GM13977 (cell line): Measurements from ENCODE around the gene POTEF.
"Not testable (repeated sequence)": the region's sequence is repeated elsewhere in the genome, so short reads cannot be mapped to it uniquely, and the experiment has no call there.

ENCODE experiments used
- DNase-seq: peaks from one replicate; pipeline ENCODE4 v3.0.0; 2012; ENCODE audit warnings: low spot score
- in situ Hi-C: fragments of 300-500 bp; cut with MboI; formaldehyde crosslinking; loops from one replicate; pipeline ENCODE4 v1.12.0; 2022; ENCODE audit warnings: low sequenced_read_pairs, low pct_unique_long_range_greater_than_20kb, mixed read lengths, inconsistent platforms; ENCODE audit not compliant: unreplicated experiment
- TF ChIP-seq, protein P1 (sequence below): IDR thresholded peaks from 2 replicates; pipeline ENCODE4 v1.5.1; 2012; ENCODE audit warnings: mild to moderate bottlenecking, control low read depth; ENCODE audit not compliant: insufficient read depth; ENCODE audit errors: extremely low read depth, missing control alignments

POTEF gene

DNA sequence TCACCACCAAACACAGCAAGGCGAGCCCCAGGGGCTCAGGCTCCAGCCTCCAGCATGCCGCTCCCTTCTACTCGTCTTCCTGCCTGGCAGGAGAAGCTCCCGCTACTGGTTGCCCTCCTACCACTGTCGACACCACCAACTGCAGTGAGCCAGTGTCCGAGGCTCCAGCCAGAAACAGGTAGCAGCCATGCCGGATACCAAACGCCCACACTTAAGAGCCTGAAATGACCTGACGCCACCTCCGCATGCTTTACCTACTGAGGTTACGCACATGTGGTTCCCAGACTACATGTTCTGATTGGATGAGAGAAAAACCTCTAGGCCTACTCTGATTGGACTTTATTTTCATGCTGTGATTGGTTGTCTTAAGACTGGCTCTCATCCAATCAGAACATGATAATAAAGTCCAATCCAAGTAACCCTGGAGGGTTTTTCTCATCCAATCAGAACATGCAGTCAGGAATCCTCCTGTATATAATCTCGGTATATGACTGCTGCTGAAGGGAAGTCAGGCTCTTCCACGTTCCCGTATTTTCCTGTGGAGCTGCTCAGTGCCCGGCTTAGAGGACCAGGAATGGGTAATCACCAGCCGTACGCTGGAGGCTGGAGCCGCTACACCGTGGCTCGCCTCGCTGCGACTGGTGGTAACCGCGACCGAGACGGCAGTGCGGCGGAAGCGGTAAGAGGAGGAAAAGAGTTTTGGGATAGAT, at the start of gene POTEF:
Gene POTEF (minus strand): TSS at position 103 of the 710 bp plus-strand sequence. CDS start 8,707 bp downstream, outside the sequence.
- in situ Hi-C loops, DNase-seq: not testable (repeated sequence)

DNA sequence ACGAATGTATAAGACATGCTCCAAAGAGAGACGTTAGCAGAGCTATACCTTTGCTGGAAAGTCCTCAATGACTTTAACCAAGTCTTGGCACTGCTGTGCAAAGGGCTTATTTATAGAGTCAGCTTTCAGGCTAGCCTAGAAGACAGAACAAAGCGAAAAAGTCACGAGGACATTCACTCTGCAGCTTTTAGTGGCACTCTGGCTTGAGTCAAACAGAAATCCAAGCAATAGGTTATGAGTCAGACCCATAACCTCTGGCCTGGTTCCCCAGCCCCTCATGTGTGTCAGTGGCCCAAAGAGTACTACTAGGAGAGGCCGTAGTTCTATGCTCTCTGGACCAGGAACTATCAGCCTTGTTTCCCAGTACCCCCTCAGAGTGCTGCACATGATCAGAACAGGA, 45.8 kb upstream of the POTEF start:
- DNase-seq, result not testable (repeated sequence)
- in situ Hi-C loops, result loop anchor here (25.0 kb wide), 1 partner anchor 137 kb away; no protein-coding TSS in a partner anchor

DNA sequence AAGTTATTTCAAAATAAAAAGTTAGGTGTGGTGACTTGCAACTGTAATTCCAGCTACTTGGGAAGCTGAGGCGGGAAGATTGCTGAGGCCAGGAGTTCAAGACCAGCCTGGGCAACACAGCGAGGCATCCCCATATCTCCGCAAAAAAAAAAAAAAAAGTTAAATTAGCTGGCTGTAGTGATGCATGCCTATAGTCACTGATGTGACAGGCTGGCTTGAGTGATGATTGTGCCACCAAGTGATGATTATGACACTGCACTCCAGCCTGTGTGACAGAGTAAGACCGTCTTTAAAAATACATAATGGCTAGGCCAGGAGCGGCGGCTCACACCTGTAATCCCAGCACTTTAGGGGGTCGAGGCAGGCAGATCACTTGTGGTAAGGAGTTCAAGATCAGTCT, 40.9 kb upstream of the POTEF start:
- TF ChIP-seq, protein P1, sequence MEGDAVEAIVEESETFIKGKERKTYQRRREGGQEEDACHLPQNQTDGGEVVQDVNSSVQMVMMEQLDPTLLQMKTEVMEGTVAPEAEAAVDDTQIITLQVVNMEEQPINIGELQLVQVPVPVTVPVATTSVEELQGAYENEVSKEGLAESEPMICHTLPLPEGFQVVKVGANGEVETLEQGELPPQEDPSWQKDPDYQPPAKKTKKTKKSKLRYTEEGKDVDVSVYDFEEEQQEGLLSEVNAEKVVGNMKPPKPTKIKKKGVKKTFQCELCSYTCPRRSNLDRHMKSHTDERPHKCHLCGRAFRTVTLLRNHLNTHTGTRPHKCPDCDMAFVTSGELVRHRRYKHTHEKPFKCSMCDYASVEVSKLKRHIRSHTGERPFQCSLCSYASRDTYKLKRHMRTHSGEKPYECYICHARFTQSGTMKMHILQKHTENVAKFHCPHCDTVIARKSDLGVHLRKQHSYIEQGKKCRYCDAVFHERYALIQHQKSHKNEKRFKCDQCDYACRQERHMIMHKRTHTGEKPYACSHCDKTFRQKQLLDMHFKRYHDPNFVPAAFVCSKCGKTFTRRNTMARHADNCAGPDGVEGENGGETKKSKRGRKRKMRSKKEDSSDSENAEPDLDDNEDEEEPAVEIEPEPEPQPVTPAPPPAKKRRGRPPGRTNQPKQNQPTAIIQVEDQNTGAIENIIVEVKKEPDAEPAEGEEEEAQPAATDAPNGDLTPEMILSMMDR, result no peak
- in situ Hi-C loops, result loop anchor here (25.0 kb wide), 1 partner anchor 142 kb away; no protein-coding TSS in a partner anchor
- DNase-seq, result no peak

DNA sequence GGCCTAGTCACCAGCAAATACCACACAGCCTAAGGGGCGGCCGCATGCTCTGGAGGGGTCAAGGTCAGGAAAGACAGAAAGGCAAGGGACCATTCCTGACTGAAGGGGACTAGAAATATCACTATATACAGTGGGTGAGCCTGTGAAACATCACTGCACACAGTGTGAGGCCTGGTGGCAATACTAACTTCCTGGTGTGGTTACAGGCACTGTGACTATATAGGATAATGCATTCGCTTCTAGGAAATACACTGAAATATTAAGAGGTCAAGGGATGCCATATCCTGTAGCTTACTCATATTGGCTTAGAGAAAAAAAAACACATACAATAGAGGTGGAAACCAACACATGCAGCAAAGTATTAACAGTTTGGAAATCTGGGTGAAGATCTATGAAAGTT, 40.1 kb upstream of the POTEF start:
- DNase-seq, result not testable (repeated sequence)
- in situ Hi-C loops, result loop anchor here (25.0 kb wide), 1 partner anchor 143 kb away; no protein-coding TSS in a partner anchor

DNA sequence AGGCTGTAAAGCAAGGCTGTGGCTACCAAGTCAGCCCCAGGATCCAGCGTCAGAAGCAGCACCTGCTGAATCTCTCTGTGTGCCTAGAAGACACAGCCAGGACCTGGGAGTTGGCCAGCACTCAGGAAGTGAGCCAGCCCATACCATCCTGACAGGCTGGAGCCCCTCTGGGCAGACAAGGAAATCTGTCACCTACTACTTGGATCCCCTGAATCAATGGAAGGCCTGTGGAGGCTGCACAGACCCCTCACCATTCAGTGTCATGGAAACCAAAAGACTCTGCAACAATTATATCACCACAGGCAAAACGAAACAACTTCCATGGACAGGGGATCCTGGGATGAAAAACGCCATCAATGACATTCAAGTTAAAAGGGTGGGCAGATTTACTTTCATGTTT, 37.6 kb upstream of the POTEF start:
- in situ Hi-C loops, result loop anchor here (25.0 kb wide), 1 partner anchor 146 kb away; no protein-coding TSS in a partner anchor
- not testable (repeated sequence) for DNase-seq

DNA sequence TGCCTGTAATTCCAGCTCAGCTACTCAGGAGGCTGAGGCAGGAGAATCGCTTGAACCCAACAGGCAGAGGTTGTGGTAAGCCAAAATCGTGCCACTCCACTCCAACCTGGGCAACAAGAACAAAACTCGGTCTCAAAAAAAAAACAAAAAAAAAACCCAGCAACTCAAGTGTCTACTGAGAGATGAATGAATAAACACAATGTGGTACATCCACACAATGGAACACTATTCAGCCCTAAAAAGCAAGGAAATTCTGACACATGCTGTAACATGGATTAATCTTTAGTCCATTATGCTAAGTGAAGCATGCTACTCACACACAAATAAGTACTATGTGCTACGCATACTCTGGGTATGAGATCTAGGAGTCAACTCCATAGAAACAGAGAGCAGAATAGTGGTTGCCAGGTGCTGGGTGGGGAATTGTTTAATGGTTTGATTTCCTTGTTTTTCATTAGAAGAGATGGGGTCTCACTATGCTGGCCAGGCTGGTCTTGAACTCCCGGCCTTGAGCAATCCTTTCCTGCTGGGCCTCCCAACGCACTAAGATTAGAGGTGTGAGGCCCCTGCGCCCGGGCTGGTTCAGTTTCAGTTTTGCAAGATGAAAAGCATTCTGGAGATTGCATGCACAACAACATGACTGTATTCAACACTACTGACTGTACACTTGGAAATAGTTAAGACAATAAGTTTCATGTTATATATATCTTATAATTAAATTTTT, 36.4 kb upstream of the POTEF start:
- in situ Hi-C loops, result loop anchor here (25.0 kb wide), 1 partner anchor 147 kb away; no protein-coding TSS in a partner anchor
- TF ChIP-seq, protein P1, result no peak
- no peak for DNase-seq

DNA sequence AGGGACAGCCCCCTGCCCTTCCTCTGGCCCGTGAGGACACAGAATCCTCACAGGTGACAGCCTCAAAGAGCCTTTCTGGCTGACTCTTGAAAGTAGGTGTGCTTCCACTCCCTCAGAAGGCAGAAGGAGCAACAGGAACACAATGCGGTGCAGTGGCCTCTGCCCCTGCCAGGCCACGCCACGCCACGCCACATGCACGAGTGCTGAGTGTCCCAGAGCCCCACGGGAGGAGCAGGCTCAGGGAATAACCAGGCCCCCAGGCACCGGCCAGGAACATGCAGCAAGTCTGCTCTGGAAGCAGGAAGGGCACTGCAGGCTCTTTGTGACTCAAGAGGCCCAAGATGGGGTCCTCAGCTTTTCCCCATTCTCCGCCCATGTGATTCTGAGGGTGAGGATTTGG, 33.9 kb upstream of the POTEF start:
- DNase-seq, result no peak
- in situ Hi-C loops, result loop anchor here (25.0 kb wide), 1 partner anchor 149 kb away; no protein-coding TSS in a partner anchor
- TF ChIP-seq, protein P1, result no peak

DNA sequence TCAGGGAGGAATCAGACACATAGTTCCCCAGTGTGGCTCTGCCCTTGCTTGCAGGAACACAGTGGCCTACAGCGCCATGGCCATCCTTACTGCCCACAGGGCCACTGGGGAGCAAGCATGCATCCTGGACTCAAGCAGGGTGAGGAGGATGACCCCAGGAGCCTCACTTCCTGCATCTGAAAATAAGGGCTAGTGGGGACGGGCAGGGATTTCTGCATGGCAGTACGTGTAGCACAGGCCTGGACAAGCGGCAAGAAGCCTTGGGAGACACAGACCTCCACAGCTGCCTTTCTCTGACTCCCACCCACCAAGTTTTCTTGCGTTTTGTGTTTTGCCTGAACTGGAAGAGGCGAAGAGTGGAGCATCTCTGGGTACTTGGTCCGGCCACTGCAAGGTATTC, 33.5 kb upstream of the POTEF start:
- in situ Hi-C loops, result loop anchor here (25.0 kb wide), 1 partner anchor 150 kb away; no protein-coding TSS in a partner anchor

DNA sequence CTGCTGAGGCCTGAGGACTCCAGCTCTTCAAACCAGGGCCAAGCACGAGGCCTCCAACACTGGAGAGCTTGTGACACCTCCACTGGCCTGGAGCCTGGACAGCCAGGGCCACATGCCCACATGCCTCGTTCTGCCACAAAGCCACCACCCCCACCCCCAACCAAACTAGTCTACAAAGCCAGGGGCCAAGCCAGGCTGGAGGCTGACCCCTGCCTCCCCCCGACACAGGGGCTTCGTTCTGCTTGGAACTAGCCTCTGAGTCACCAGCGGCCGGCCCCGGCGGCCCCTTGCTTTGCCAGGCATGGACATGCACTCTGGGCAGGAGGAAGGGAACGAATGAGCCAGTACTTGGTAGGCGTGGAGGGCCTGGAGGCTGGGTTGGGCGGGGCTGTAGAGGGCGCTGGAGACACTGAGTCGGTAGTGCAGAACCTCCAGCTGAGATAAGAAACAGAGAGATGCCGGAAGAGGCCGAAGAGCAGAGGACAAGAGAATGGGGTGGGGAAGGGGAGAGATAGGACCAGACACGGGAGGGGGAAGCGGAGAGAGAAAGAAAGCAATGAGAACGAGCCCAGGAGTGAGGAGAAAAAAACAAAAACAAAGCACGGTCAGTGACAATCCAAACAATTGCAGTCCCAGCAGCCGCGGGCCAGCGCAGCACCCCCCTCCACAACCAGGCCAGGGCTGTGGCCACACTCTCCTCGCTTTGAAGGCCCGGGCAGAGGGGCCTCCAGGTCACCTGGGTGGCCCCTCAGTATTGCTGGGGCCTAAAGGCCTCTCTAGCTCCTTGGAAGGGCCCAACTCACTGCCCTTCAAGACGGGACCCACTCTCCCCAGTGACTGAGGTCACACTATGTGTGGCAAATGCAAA, 32.0 kb upstream of the POTEF start:
- in situ Hi-C loops, result loop anchor here (25.0 kb wide), 1 partner anchor 151 kb away; no protein-coding TSS in a partner anchor

More for the DNA sequence above, 33.5 kb upstream of the POTEF start:
- DNase-seq, result not testable (repeated sequence)

More for the DNA sequence above, 32.0 kb upstream of the POTEF start:
- DNase-seq, result not testable (repeated sequence)
